ENCODE data around the gene FHAD1. TPM values are rescaled to one million over a fixed set of nuclear protein-coding genes. Genes with fewer than 3 reads are reported as not detected.

Gene FHAD1
- total RNA-seq, 8 experiments from 2014 or later = 0.38 to 3.1 (median 1.6) TPM

GRCh38 chr1:15258833-15259621 lies 12.0 kb downstream of the FHAD1 start:
- peaks cover 0 to 14% of the 10 kb centered on the region in 2 donors for H3K4me1 ChIP-seq (replicated peaks in 1 of 2)
- WGBS, 10 experiments = 53 to 99% (median 84%) methylated on average over 3 to 10 of the region's 13 CpGs; no CpG with 5 or more reads in 2 of the 10 experiments
- no peak overlapping the region for H3K27ac ChIP-seq
- no peak for ATAC-seq (replicated peaks in 6 of 8)
- no peak overlapping the region for H3K4me3 ChIP-seq
- in situ Hi-C loops (cut with MboI; ENCODE audit: low pct_unique_long_range_greater_than_20kb in 2 of 9, low sequenced_read_pairs in 9 of 9, unreplicated experiment in 9 of 9) = loop anchor here in 2 of 9 experiments (25.0 kb wide), 1 partner anchor 122 kb away; no protein-coding TSS in a partner anchor

DNA sequence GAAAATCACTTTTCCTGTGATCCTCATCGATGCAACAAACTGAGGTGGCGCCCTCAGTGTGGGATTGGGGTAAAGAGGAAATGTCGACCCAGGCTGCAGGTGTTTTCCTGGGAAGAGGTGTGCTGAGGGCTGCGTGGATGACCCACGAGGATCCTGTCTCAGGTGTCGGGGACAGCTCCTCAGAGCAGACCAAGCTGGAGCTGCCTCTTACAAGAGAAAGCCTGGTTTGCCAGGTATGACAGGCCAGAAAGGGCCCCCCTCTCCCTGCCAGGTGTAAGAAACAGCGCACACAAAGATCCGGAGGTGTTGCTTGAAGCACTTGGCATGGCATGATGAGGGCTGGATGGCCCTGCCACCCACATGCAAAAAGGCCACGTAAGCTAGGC lies 12.6 kb downstream of the FHAD1 start:
- no peak for ATAC-seq (replicated peaks in 6 of 8)
- H3K4me1 ChIP-seq (replicated peaks in 1 of 2) = peaks cover 0 to 8% of the 10 kb centered on the region in 2 donors
- no peak overlapping the region for H3K4me3 ChIP-seq
- H3K27ac ChIP-seq = no peak overlapping the region
- 61 to 100% (median 86%) methylated on average over 1 to 7 of the region's 9 CpGs; no CpG with 5 or more reads in 2 of the 10 experiments for WGBS, 10 experiments
- in situ Hi-C loops (cut with MboI; ENCODE audit: low pct_unique_long_range_greater_than_20kb in 2 of 9, low sequenced_read_pairs in 9 of 9, unreplicated experiment in 9 of 9) = loop anchor here in 2 of 9 experiments (25.0 kb wide), 1 partner anchor 122 kb away; no protein-coding TSS in a partner anchor

DNA sequence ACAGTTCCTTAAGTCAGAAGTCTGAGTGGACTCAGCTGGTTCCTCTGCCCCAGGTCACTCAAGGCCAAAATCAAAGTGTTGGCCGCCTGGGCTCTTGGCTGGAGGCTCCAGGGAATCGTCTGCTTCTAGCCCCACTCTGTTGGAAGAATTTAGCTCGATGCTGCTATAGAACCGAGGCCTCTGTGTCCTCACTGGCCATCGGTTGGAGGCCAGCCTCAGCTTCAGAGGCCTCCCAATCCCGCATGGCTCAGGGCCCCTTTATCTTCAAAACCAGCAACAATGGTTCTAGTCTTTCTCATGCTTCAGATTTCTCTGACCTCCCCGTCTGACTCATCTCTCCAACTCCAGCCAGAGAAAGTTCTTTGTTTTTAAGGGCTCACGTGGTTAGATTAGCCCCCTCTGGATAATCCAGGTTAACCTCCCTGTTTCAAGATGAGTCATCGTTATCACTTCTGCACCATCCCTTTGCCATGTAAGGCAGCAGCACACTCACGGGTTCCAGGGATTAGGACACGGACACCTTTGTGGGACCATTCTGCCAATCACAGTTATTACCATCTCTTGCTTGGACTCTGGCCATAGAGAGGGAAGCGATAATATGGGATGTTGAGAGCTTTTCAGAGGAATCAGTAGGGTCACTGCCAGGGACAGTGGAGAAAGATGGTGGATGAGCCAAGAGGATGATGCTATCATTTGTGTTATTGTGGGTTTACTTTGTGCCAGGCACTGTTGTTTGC lies 13.6 kb downstream of the FHAD1 start:
- no peak overlapping the region for H3K4me3 ChIP-seq
- no peak overlapping the region for H3K27ac ChIP-seq
- 50 to 98% (median 81%) methylated on average over 1 to 11 of the region's 12 CpGs for WGBS, 10 experiments
- no peaks in the 10 kb centered on the region for H3K4me1 ChIP-seq (replicated peaks in 1 of 2)
- in situ Hi-C loops (cut with MboI; ENCODE audit: low pct_unique_long_range_greater_than_20kb in 2 of 9, low sequenced_read_pairs in 9 of 9, unreplicated experiment in 9 of 9) = loop anchor here in 2 of 9 experiments (25.0 kb wide), 1 partner anchor 123 kb away; no protein-coding TSS in a partner anchor
- no peak for ATAC-seq (replicated peaks in 6 of 8)

- 25 to 100% (median 76%) methylated on average over 1 to 19 of the region's 20 CpGs; no CpG with 5 or more reads in 2 of the 10 experiments for WGBS, 10 experiments
- Histone ChIP-seq H3K27ac (no peak overlapping the region), H3K4me1 (replicated peaks in 1 of 2) (no peaks in the 10 kb centered on the region), H3K4me3 (no peak overlapping the region)
- in situ Hi-C loops (cut with MboI; ENCODE audit: low pct_unique_long_range_greater_than_20kb in 2 of 9, low sequenced_read_pairs in 9 of 9, unreplicated experiment in 9 of 9) = loop anchor here in 2 of 9 experiments (25.0 kb wide), 1 partner anchor 124 kb away; no protein-coding TSS in a partner anchor
- ATAC-seq (replicated peaks in 6 of 8) = peak in 2 of 8 experiments; percentile 67 to 94
These were observed 14.4 kb downstream of the FHAD1 start for GRCh38 chr1:15261155-15262002.

DNA sequence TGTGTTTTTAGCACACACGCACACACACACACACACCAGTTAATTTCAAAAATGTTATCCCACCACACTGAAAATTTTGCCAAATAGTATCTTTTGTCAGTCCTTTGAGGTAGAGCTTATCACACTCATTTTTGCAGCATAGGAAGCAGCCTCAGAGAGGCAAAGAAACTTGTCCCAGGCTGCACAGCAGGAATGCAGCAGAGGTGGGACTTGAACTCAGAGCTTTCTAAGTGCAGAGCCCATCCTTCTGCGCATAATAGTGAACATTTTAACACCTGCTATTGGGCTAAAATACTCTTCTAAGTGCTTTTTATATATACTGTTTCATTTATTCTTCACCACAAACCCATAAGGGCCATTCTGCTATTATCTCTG lies 15.0 kb downstream of the FHAD1 start:
- in situ Hi-C loops (cut with MboI; ENCODE audit: low pct_unique_long_range_greater_than_20kb in 2 of 9, low sequenced_read_pairs in 9 of 9, unreplicated experiment in 9 of 9) = loop anchor here in 2 of 9 experiments (25.0 kb wide), 1 partner anchor 125 kb away; no protein-coding TSS in a partner anchor
- WGBS, 10 experiments = 0 to 100% (median 85%) methylated on average over 1 to 2 of the region's 2 CpGs; no CpG with 5 or more reads in 2 of the 10 experiments

DNA sequence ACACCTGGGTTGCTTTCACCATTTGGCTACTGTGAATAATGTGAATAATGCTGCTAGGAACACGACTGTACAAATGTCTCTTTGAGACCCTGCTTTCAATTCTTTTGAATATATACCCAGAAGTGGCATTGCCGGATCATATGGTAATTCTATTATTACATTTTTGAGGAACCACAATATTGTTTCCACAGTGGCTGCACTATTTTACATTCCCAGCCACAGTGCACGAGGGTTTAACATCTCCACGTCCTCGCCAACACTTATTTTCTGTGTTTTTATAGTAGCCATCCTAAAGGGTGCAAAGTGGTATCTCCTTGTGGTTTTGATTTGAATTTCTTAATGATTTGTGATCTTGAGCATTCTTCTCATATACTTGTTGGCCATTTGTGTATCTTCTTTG lies 15.7 kb downstream of the FHAD1 start:
- WGBS, 10 experiments = 0 to 100% (median 73%) methylated on average over 1 to 5 of the region's 5 CpGs
- no peak for ATAC-seq (replicated peaks in 6 of 8)
- H3K27ac ChIP-seq = no peak overlapping the region
- H3K4me1 ChIP-seq (replicated peaks in 1 of 2) = no peaks in the 10 kb centered on the region
- in situ Hi-C loops (cut with MboI; ENCODE audit: low pct_unique_long_range_greater_than_20kb in 2 of 9, low sequenced_read_pairs in 9 of 9, unreplicated experiment in 9 of 9) = loop anchor here in 2 of 9 experiments (25.0 kb wide), 1 partner anchor 125 kb away; no protein-coding TSS in a partner anchor
- H3K4me3 ChIP-seq = no peak overlapping the region

More for the DNA sequence above, 15.0 kb downstream of the FHAD1 start:
- H3K4me1 ChIP-seq (replicated peaks in 1 of 2) = no peaks in the 10 kb centered on the region
- H3K4me3 ChIP-seq = no peak overlapping the region
- no peak overlapping the region for H3K27ac ChIP-seq
- no peak for ATAC-seq (replicated peaks in 6 of 8)

DNA sequence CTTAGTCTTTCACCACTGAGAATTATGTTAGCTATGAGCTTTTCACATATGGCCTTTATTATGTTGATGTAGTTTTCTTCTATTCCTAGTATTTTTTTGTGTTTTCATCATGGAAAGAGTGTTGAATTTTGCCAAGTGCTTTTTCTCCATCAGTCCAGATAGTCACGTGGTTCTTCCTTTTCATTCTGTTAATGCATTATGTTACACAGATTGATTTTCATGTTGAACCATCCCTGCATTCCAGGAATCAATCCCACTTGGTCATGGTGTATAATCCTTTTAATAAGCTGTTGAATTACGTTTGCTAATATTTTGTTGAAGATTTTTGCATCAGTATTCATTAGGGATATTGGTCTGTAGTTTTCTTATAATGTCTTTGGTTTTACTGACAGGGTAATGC lies 17.7 kb downstream of the FHAD1 start:
- ATAC-seq (replicated peaks in 6 of 8) = no peak
- 0 to 79% (median 50%) methylated on average over 2 of the region's 2 CpGs for WGBS, 10 experiments
- Histone ChIP-seq H3K4me3 (no peak overlapping the region), H3K4me1 (replicated peaks in 1 of 2) (no peaks in the 10 kb centered on the region), H3K27ac (no peak overlapping the region)
- in situ Hi-C loops (cut with MboI; ENCODE audit: low pct_unique_long_range_greater_than_20kb in 2 of 9, low sequenced_read_pairs in 9 of 9, unreplicated experiment in 9 of 9) = loop anchor here in 2 of 9 experiments (25.0 kb wide), 1 partner anchor 127 kb away; no protein-coding TSS in a partner anchor

DNA sequence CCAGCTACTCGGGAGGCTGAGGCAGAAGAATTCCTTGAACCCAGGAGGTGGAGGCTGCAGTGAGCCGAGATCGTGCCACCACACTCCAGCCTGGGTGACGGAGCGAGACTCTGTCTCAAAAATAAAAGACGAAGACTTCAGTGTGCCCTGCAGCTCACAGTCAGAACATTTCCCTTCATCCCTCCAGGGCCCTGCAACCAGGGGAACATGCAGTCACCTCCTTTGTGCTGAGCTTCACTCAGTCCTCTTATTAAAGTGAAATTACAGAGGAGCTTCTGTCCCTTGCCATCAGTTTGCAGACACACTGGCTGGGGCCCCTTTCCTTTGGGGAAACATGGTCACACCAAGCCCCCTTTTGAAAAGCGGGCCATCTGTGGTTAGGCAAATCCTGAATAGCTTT lies 24.2 kb downstream of the FHAD1 start:
- ATAC-seq (replicated peaks in 6 of 8) = no peak
- in situ Hi-C loops (cut with MboI; ENCODE audit: low pct_unique_long_range_greater_than_20kb in 2 of 9, low sequenced_read_pairs in 9 of 9, unreplicated experiment in 9 of 9) = loop anchor here in 4 of 9 experiments (10.0 to 25.0 kb wide), 2 partner anchors 116 to 134 kb away; partner anchors contain the start of gene TMEM51 (in 2 of the 4)
- 63 to 100% (median 83%) methylated on average over 1 to 3 of the region's 7 CpGs; no CpG with 5 or more reads in 5 of the 10 experiments for WGBS, 10 experiments

GRCh38 chr1:15272009-15272781 lies 25.2 kb downstream of the FHAD1 start:
- 0 to 79% (median 40%) methylated on average over 1 to 26 of the region's 26 CpGs; no CpG with 5 or more reads in 1 of the 10 experiments for WGBS, 10 experiments
- Histone ChIP-seq H3K4me1 (replicated peaks in 1 of 2) (peaks cover 5 to 6% of the 10 kb centered on the region in 2 donors), H3K4me3 (no peak overlapping the region), H3K27ac (no peak overlapping the region)
- in situ Hi-C loops (cut with MboI; ENCODE audit: low pct_unique_long_range_greater_than_20kb in 2 of 9, low sequenced_read_pairs in 9 of 9, unreplicated experiment in 9 of 9) = loop anchor here in 4 of 9 experiments (10.0 to 25.0 kb wide), 2 partner anchors 117 to 135 kb away; partner anchors contain the start of gene TMEM51 (in 2 of the 4)
- ATAC-seq (replicated peaks in 6 of 8) = peak; percentile 94 to 99 (median 99)

More for the DNA sequence above, 24.2 kb downstream of the FHAD1 start:
- H3K4me1 ChIP-seq (replicated peaks in 1 of 2) = peaks cover 5 to 6% of the 10 kb centered on the region in 2 donors
- no peak overlapping the region for H3K4me3 ChIP-seq
- no peak overlapping the region for H3K27ac ChIP-seq

DNA sequence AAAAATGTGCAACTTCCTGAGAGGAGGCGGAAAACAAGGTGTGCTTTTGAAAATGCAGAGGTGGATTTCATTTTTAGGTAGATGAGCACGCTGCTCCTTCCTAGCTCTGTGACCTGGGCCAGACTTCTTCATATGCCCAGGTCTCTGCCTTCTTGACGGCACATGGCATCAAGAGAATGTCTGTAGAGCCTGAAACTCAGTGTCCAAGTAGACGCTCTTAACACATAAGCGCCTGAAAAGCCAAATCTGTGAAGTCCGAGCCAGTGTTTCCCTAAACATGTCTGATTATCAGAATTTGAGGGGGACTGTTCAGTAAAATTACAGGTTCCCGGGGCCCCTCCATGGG lies 25.7 kb downstream of the FHAD1 start:
- no peak overlapping the region for H3K4me3 ChIP-seq
- no peak overlapping the region for H3K27ac ChIP-seq
- peaks cover 5 to 6% of the 10 kb centered on the region in 2 donors for H3K4me1 ChIP-seq (replicated peaks in 1 of 2)
- 0 to 65% (median 39%) methylated on average over 1 to 6 of the region's 7 CpGs for WGBS, 10 experiments
- in situ Hi-C loops (cut with MboI; ENCODE audit: low pct_unique_long_range_greater_than_20kb in 2 of 9, low sequenced_read_pairs in 9 of 9, unreplicated experiment in 9 of 9) = loop anchor here in 4 of 9 experiments (10.0 to 25.0 kb wide), 2 partner anchors 118 to 135 kb away; partner anchors contain the start of gene TMEM51 (in 2 of the 4)
- ATAC-seq (replicated peaks in 6 of 8) = peak in 7 of 8 experiments; percentile 13 to 49 (median 20)

- no peak overlapping the region for H3K27ac ChIP-seq
- 6 to 93% (median 69%) methylated on average over 1 to 2 of the region's 2 CpGs; no CpG with 5 or more reads in 1 of the 10 experiments for WGBS, 10 experiments
- ATAC-seq (replicated peaks in 6 of 8) = no peak
- no peak overlapping the region for H3K4me3 ChIP-seq
- in situ Hi-C loops (cut with MboI; ENCODE audit: low pct_unique_long_range_greater_than_20kb in 2 of 9, low sequenced_read_pairs in 9 of 9, unreplicated experiment in 9 of 9) = loop anchor here in 4 of 9 experiments (10.0 to 25.0 kb wide), 2 partner anchors 118 to 136 kb away; partner anchors contain the start of gene TMEM51 (in 2 of the 4)
- peaks cover 5 to 6% of the 10 kb centered on the region in 2 donors for H3K4me1 ChIP-seq (replicated peaks in 1 of 2)
These were observed 26.3 kb downstream of the FHAD1 start for GRCh38 chr1:15273274-15273673.
